C4-2B (cell line): ENCODE results near the gene BCO1.

ENCODE experiments used
- ZFX ChIP-seq: fragments of 450-650 bp; IDR thresholded peaks from 2 replicates; pipeline ENCODE4 v1.6.1; 2017
- TF ChIP-seq, protein P1 (sequence below): fragments of 450-650 bp; conservative IDR thresholded peaks from 2 replicates; pipeline ENCODE4 v1.5.1; 2017; ENCODE audit warnings: mild to moderate bottlenecking

DNA sequence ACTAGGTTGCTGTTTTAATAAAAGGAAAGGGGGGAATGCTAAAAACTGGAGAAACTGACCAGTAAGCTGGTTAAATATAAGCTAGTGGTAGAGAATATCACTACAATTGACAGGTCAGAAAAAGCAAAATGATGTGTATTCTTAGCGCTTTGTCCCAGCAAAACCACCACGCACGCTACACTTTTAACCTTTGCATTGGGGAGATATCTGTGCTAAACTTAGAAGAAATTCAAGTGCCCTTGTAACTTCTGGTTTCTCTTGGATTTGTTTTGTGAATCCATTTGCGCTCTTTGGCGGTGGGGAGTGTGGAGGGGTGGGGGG lies 77.6 kb downstream of the BCO1 start:
- TF ChIP-seq, protein P1, sequence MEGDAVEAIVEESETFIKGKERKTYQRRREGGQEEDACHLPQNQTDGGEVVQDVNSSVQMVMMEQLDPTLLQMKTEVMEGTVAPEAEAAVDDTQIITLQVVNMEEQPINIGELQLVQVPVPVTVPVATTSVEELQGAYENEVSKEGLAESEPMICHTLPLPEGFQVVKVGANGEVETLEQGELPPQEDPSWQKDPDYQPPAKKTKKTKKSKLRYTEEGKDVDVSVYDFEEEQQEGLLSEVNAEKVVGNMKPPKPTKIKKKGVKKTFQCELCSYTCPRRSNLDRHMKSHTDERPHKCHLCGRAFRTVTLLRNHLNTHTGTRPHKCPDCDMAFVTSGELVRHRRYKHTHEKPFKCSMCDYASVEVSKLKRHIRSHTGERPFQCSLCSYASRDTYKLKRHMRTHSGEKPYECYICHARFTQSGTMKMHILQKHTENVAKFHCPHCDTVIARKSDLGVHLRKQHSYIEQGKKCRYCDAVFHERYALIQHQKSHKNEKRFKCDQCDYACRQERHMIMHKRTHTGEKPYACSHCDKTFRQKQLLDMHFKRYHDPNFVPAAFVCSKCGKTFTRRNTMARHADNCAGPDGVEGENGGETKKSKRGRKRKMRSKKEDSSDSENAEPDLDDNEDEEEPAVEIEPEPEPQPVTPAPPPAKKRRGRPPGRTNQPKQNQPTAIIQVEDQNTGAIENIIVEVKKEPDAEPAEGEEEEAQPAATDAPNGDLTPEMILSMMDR: no peak
- no peak for TF ChIP-seq ZFX
